Hematopoietic multipotent progenitor cell treated with erythropoietin and hydrocortisone succinate and interleukin-3 and kit ligand, for 6 days (in vitro differentiated cells): ENCODE results near the gene RPP25L.
A peak's percentile ranks its signal among the peaks of the same experiment; 100 is the strongest.

ENCODE experiments used
- DNase-seq: peaks from one replicate; pipeline ENCODE4 v3.0.0-alpha.2; 2015

RPP25L gene

DNA sequence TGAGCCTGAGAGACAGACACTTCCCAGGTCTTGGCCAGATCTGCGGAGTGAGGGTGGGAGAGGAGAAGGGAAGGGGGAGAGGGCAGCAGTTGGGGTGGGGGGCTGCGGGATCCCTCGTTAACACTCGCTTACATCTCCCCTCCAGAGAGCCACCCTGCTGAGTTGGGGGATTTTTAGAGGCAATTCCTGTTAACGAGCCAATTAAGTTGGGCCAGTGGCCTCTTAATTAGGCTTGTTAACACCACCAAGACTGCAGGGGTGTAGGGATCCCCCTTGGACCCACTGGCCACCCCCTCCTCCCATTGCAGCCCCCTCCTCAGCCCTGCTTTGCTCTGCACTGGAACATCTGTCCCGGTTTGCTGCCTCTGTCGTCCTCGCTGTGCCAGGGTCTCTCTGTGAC lies 46.0 kb downstream of the RPP25L start:
- DNase-seq = no peak

DNA sequence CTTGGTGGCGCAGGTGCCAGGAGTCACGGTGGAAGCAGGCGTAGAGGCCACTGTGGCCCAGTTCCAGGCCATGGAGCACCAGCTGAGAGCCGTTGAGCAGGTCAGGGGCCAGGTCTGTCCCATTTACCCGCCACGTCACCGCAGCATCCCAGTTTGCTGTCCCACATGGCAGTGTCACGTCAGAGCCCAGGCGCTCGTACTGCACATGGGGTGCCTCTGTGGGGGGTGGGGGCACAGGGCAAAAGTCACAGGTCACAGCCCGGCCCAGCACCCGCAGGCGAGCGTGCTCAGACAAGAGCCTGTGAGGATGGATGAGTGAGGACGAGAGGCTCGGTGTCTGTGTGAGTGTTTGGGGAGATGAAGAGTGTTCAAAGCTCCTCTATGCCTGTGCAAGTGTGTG lies 47.3 kb downstream of the RPP25L start:
- no peak for DNase-seq

GRCh38 chr9:34563262-34563661 lies 48.6 kb downstream of the RPP25L start:
- no peak for DNase-seq

GRCh38 chr9:34562135-34562745 lies 49.7 kb downstream of the RPP25L start:
- peak; percentile 39 for DNase-seq

- no peak for DNase-seq
Observed at GRCh38 chr9:34560599-34561214, 51.2 kb downstream of the RPP25L start.
